Measurements from ENCODE around the gene PTPRT. TPM values are rescaled to one million over a fixed set of nuclear protein-coding genes. Genes with fewer than 3 reads are reported as not detected.

The PTPRT gene
- total and polyA plus RNA-seq, 10 of the 15 experiments (the other 5 are each of a cell fraction or from before 2014, with no cell fraction given): not detected

DNA sequence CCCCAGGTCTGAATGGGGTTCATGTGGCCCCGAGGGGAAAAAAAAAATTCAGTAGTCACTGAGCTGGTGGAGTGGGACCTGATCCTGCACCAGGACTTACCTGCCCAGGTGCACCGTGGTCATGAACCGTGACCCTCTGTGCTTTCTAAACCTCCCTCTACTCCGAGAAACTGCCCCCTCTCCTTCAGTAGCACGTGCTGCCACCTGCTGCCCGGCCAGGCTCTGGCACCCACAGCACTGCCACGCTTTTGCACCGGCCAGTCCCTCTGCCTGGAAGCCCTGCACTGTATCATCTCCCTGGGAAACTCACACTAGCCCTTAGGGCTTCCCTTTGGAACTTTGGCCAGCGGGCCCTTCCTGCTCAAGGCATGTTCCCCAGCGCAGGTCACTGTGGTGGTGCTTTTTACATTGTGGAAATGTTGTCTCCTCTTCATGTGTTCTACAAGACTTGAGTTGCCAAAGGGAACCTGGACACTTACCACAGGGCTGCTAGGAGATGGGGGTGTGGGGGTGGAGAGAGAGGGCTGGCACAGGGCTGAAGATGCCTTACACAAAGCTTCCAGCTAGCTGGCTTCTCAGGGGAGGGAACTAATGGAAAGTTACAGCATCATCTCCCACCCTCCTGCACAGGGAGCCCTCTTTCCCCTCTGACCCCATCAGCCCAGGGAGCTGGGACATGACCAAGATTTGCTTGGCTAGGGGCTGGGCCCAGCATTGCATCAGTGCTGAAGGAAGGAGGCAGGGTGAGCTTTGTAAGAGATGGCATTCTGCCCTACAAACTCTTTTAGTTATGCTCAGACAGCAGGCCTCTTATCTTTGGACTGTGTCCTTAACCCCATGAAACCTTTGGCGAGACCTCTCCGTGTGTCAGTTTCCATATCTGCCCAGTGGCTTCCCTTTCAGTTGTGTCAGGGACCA is 2.5 kb upstream of the PTPRT start:
- ChIA-PET POLR2A (no interaction called here), SMC1A (ENCODE audit: uncharacterized antibody, unreplicated experiment) (no interaction called here), RAD21 (ENCODE audit: unreplicated experiment) (interaction anchor here (1.1 kb wide), 1 partner anchor 216 kb away, joined by 3 read pairs; no protein-coding TSS in a partner anchor), CTCF (no interaction called here)
- BruUV-seq (replicated peaks): no TSS peak
- Histone ChIP-seq H3K4me2 (ENCODE audit: control insufficient read depth, insufficient read depth) (no peak overlapping the region), H3K27me3 (replicated peaks in 1 of 2; ENCODE audit: control insufficient read depth in 2 of 2, insufficient read depth in 2 of 2, low read length in 1 of 2) (peaks cover 1 to 2% of the 10 kb centered on the region in 2 experiments; a peak in 3 of 4 replicates), H4K20me1 (ENCODE audit: control insufficient read depth, insufficient read depth) (no peaks in the 10 kb centered on the region), H3K4me3 (no peak overlapping the region), H3K9ac (ENCODE audit: control insufficient read depth, insufficient read depth, low read length) (no peak overlapping the region), H3K4me1 (ENCODE audit: control insufficient read depth, insufficient read depth, low read length) (no peaks in the 10 kb centered on the region), H3K9me3 (replicated peaks; ENCODE audit: control insufficient read depth, insufficient read depth, low read length) (no peaks in the 10 kb centered on the region), H3K79me2 (ENCODE audit: control insufficient read depth, insufficient read depth, low read length) (no peaks in the 10 kb centered on the region), H3K36me3 (ENCODE audit: control insufficient read depth in 2 of 2, insufficient read depth in 2 of 2, low read length in 1 of 2) (no peaks in the 10 kb centered on the region), H2AFZ (ENCODE audit: control insufficient read depth, low read depth, low read length) (no peak overlapping the region), H3K27ac (ENCODE audit: control insufficient read depth, insufficient read depth) (no peak overlapping the region)
- DNase-seq (ENCODE audit: low read depth, low spot score) (no peak), ATAC-seq (peak; percentile 79), FAIRE-seq (no peak)
- WGBS (ENCODE audit: insufficient coverage, insufficient replicate concordance, low lambda C conversion rate, missing lambda C conversion rate): 13% methylated on average over 12 of the region's 12 CpGs
- intact Hi-C loops (cut with micrococcal nuclease; ENCODE audit: unreplicated experiment): loop anchor here (10.0 kb wide), 1 partner anchor 213 kb away; no protein-coding TSS in a partner anchor
- in situ Hi-C loops (cut with MboI): no loop called here
- no peak for TF ChIP-seq EGR1 (IDR thresholded peaks at IDR 0.05; ENCODE audit: borderline replicate concordance in 1 of 2, low read depth in 2 of 2, low read length in 2 of 2)
- no peak for TF ChIP-seq KAT2A (conservative IDR thresholded peaks at IDR 0.05; ENCODE audit: control insufficient read depth, low read depth, low read length)
- TF ChIP-seq, protein P1, sequence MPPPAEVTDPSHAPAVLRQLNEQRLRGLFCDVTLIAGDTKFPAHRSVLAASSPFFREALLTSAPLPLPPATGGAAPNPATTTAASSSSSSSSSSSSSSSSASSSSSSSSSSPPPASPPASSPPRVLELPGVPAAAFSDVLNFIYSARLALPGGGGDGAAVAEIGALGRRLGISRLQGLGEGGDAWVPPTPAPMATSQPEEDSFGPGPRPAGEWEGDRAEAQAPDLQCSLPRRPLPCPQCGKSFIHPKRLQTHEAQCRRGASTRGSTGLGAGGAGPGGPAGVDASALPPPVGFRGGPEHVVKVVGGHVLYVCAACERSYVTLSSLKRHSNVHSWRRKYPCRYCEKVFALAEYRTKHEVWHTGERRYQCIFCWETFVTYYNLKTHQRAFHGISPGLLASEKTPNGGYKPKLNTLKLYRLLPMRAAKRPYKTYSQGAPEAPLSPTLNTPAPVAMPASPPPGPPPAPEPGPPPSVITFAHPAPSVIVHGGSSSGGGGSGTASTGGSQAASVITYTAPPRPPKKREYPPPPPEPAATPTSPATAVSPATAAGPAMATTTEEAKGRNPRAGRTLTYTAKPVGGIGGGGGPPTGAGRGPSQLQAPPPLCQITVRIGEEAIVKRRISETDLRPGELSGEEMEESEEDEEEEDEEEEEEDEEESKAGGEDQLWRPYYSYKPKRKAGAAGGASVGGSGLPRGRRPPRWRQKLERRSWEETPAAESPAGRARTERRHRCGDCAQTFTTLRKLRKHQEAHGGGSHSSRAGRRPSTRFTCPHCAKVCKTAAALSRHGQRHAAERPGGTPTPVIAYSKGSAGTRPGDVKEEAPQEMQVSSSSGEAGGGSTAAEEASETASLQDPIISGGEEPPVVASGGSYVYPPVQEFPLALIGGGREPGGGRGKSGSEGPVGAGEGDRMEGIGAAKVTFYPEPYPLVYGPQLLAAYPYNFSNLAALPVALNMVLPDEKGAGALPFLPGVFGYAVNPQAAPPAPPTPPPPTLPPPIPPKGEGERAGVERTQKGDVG (CRISPR knock-in tag; IDR thresholded peaks at IDR 0.05): no peak
- TF ChIP-seq, protein P2, sequence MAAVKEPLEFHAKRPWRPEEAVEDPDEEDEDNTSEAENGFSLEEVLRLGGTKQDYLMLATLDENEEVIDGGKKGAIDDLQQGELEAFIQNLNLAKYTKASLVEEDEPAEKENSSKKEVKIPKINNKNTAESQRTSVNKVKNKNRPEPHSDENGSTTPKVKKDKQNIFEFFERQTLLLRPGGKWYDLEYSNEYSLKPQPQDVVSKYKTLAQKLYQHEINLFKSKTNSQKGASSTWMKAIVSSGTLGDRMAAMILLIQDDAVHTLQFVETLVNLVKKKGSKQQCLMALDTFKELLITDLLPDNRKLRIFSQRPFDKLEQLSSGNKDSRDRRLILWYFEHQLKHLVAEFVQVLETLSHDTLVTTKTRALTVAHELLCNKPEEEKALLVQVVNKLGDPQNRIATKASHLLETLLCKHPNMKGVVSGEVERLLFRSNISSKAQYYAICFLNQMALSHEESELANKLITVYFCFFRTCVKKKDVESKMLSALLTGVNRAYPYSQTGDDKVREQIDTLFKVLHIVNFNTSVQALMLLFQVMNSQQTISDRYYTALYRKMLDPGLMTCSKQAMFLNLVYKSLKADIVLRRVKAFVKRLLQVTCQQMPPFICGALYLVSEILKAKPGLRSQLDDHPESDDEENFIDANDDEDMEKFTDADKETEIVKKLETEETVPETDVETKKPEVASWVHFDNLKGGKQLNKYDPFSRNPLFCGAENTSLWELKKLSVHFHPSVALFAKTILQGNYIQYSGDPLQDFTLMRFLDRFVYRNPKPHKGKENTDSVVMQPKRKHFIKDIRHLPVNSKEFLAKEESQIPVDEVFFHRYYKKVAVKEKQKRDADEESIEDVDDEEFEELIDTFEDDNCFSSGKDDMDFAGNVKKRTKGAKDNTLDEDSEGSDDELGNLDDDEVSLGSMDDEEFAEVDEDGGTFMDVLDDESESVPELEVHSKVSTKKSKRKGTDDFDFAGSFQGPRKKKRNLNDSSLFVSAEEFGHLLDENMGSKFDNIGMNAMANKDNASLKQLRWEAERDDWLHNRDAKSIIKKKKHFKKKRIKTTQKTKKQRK (IDR thresholded peaks at IDR 0.05; ENCODE audit: low read depth, low read length): no peak
- TF ChIP-seq ESRRA (IDR thresholded peaks at IDR 0.05; ENCODE audit: low read length): no peak
- TF ChIP-seq, protein P3, sequence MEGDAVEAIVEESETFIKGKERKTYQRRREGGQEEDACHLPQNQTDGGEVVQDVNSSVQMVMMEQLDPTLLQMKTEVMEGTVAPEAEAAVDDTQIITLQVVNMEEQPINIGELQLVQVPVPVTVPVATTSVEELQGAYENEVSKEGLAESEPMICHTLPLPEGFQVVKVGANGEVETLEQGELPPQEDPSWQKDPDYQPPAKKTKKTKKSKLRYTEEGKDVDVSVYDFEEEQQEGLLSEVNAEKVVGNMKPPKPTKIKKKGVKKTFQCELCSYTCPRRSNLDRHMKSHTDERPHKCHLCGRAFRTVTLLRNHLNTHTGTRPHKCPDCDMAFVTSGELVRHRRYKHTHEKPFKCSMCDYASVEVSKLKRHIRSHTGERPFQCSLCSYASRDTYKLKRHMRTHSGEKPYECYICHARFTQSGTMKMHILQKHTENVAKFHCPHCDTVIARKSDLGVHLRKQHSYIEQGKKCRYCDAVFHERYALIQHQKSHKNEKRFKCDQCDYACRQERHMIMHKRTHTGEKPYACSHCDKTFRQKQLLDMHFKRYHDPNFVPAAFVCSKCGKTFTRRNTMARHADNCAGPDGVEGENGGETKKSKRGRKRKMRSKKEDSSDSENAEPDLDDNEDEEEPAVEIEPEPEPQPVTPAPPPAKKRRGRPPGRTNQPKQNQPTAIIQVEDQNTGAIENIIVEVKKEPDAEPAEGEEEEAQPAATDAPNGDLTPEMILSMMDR (IDR thresholded peaks at IDR 0.05 in 2 of 3, conservative IDR thresholded peaks at IDR 0.05 in 1 of 3; ENCODE audit: control insufficient read depth in 2 of 3, extremely low read depth in 1 of 3, insufficient read depth in 1 of 3, low read depth in 3 of 3, low read length in 3 of 3): peak; percentile 37 to 65 (median 53)
- TF ChIP-seq RFX5 (IDR thresholded peaks at IDR 0.05; ENCODE audit: low read depth, low read length): no peak
- no peak for TF ChIP-seq ZSCAN29 (IDR thresholded peaks at IDR 0.05)
- TF ChIP-seq SIN3A (IDR thresholded peaks at IDR 0.05; ENCODE audit: low read depth, low read length): no peak
- no peak for TF ChIP-seq ZNF207 (IDR thresholded peaks at IDR 0.05; ENCODE audit: borderline replicate concordance)
- TF ChIP-seq SMC3 (IDR thresholded peaks at IDR 0.05; ENCODE audit: borderline replicate concordance, low read length): peak; percentile 22; the same call in 1 of the 2 replicates
- TF ChIP-seq TCF7 (IDR thresholded peaks at IDR 0.05; ENCODE audit: borderline replicate concordance): no peak
- no peak for TF ChIP-seq MTA2 (IDR thresholded peaks at IDR 0.05; ENCODE audit: low read depth)
